GM23248 (cell line): Measurements from ENCODE around the gene NHERF1. TPM values are rescaled to one million over a fixed set of nuclear protein-coding genes. Genes with fewer than 3 reads are reported as not detected.

Source experiments
- DNase-seq: peaks from one replicate; pipeline ENCODE4 v3.0.0-alpha.2; 2015
- H2AFZ ChIP-seq: fragments of 200-600 bp; sonication (generic); 2 replicates; pipeline ENCODE4 v1.6.1; 2016; ENCODE audit warnings: antibody characterized with exemption
- H3F3A ChIP-seq: fragments of 200-600 bp; sonication (generic); 2 replicates; pipeline ENCODE4 v1.6.1; 2016; ENCODE audit warnings: mild to moderate bottlenecking, antibody characterized with exemption, mixed run types; ENCODE audit not compliant: insufficient read depth
- H3K27ac ChIP-seq: fragments of 200-600 bp; sonication (generic); 2 replicates; pipeline ENCODE4 v1.5.1; 2016; ENCODE audit warnings: mild to moderate bottlenecking
- H3K27me3 ChIP-seq: fragments of 200-600 bp; sonication (generic); replicated peaks from 2 replicates; pipeline ENCODE4 v1.6.1; 2016; ENCODE audit warnings: mild to moderate bottlenecking; ENCODE audit not compliant: insufficient read depth
- H3K36me3 ChIP-seq: fragments of 200-600 bp; sonication (generic); 2 replicates; pipeline ENCODE4 v1.6.1; 2016; ENCODE audit warnings: low read depth, mild to moderate bottlenecking
- H3K4me1 ChIP-seq: fragments of 200-600 bp; sonication (generic); 2 replicates; pipeline ENCODE4 v1.6.1; 2016; ENCODE audit warnings: mild to moderate bottlenecking; ENCODE audit not compliant: insufficient read depth
- H3K4me2 ChIP-seq: fragments of 200-600 bp; sonication (generic); one replicate; pipeline ENCODE4 v1.6.1; 2016; ENCODE audit warnings: mild to moderate bottlenecking; ENCODE audit not compliant: unreplicated experiment
- H3K4me3 ChIP-seq: fragments of 200-600 bp; sonication (generic); 2 replicates; pipeline ENCODE4 v1.5.1; 2016; ENCODE audit warnings: mild to moderate bottlenecking
- H3K79me2 ChIP-seq: fragments of 200-600 bp; sonication (generic); 2 replicates; pipeline ENCODE4 v1.6.1; 2016; ENCODE audit warnings: mild to moderate bottlenecking; ENCODE audit not compliant: insufficient read depth
- H3K9ac ChIP-seq: fragments of 200-600 bp; sonication (generic); 2 replicates; pipeline ENCODE4 v1.6.1; 2016; ENCODE audit warnings: mild to moderate bottlenecking
- H3K9me2 ChIP-seq: fragments of 200-600 bp; sonication (generic); 2 replicates; pipeline ENCODE4 v1.6.1; 2016; ENCODE audit warnings: mixed run types, mild to moderate bottlenecking, moderate library complexity; ENCODE audit not compliant: insufficient read depth
- H3K9me3 ChIP-seq: fragments of 200-600 bp; sonication (generic); one replicate; pipeline ENCODE4 v1.6.1; 2017; ENCODE audit warnings: low read depth
- H4K20me1 ChIP-seq: fragments of 200-600 bp; sonication (generic); 2 replicates; pipeline ENCODE4 v1.6.0; 2016; ENCODE audit not compliant: insufficient read depth
- EZH2 ChIP-seq: fragments of 200-600 bp; sonication (generic); IDR thresholded peaks from 2 replicates; pipeline ENCODE4 v1.6.1; 2018; ENCODE audit warnings: antibody characterized with exemption, mild to moderate bottlenecking; ENCODE audit not compliant: insufficient read depth, poor library complexity, severe bottlenecking
- EZH2phosphoT487 ChIP-seq: fragments of 200-600 bp; sonication (generic); IDR thresholded peaks from 2 replicates; pipeline ENCODE4 v1.6.1; 2018; ENCODE audit warnings: antibody characterized with exemption, moderate library complexity, mild to moderate bottlenecking, low read depth; ENCODE audit not compliant: insufficient read depth
- WGBS, 2 experiments: methylation state at CpG; one replicate each; pipeline ENCODE4 v1.1.6; 2015 to 2017; ENCODE audit warnings: low lambda C conversion rate in 2 of 2, low coverage in 1 of 2; ENCODE audit errors: missing lambda C conversion rate in 2 of 2; 5-methylcytosine and 5-hydroxymethylcytosine counted together
- in situ Hi-C: fragments of 300-500 bp; cut with MboI; formaldehyde crosslinking; loops from 2 replicates; pipeline ENCODE4 v1.15.0; 2020
- microRNA-seq: library from miRNA; unstranded; fragments of <30 nt; microRNA quantifications from one replicate; pipeline ENCODE4, GENCODE V29; 2016; ENCODE audit warnings: borderline number of aligned reads
- polyA plus RNA-seq: library from polyadenylated mRNA; unstranded; fragments of >200 nt; fragmentation: Nextera tagmentation; extraction: Ambion mirVana; gene quantifications from 2 replicates; pipeline ENCODE4 v1.2.1, GENCODE V29; 2016
- total RNA-seq: library from RNA; depleted of rRNA; stranded (reverse); fragments of >200 nt; shearing (Covaris generic); gene quantifications from 2 replicates; pipeline ENCODE4 v1.2.3, GENCODE V29; 2014; rRNA removed

The NHERF1 gene
- total and polyA plus RNA-seq, 2 experiments from 2014 or later, result 8.0 to 9.1 TPM

- H3K9me2 ChIP-seq, result no peaks in the 10 kb centered on the region
- no peak overlapping the region for H2AFZ ChIP-seq
- TF ChIP-seq EZH2phosphoT487 (no peak), EZH2 (no peak)
- in situ Hi-C loops, result no loop called here
- H3K4me1 ChIP-seq, result no peaks in the 10 kb centered on the region
- H4K20me1 ChIP-seq, result no peaks in the 10 kb centered on the region
- H3K9me3 ChIP-seq, result no peaks in the 10 kb centered on the region
- WGBS, 2 experiments, result 92 to 96% methylated on average over 14 of the region's 16 CpGs
- no peaks in the 10 kb centered on the region for H3K27me3 ChIP-seq
- H3K4me2 ChIP-seq, result no peak overlapping the region
- no peak overlapping the region for H3K27ac ChIP-seq
- no peaks in the 10 kb centered on the region for H3K79me2 ChIP-seq
- no peak for DNase-seq
- H3K9ac ChIP-seq, result no peak overlapping the region
- H3K36me3 ChIP-seq, result no peaks in the 10 kb centered on the region
- no peaks in the 10 kb centered on the region for H3F3A ChIP-seq
- H3K4me3 ChIP-seq, result no peak overlapping the region
Observed at GRCh38 chr17:74818291-74818938, 70.0 kb downstream of the NHERF1 start.

Small RNAs within 50 kb of the gene (microRNA-seq; reads per million reads assigned to microRNA genes)
- gene MIR3615, result 112 reads per million, percentile 50 among the genes with 10 or more reads in this experiment

Other genes with a start within 250 kb of the NHERF1 start
- gene CD300LB, start 217.2 kb upstream of the NHERF1 start, total RNA-seq, result not detected in 2 replicates
- gene CD300LB, start 217.2 kb upstream of the NHERF1 start, polyA plus RNA-seq, result not detected in 2 replicates
- 0.76 and 1.0 TPM in 2 replicates for gene CD300C, start 202.5 kb upstream of the NHERF1 start, total RNA-seq
- gene CD300C, start 202.5 kb upstream of the NHERF1 start, polyA plus RNA-seq, result 1.4 TPM in 2 replicates
- not detected in 2 replicates for gene CD300H, start 181.1 kb upstream of the NHERF1 start, total RNA-seq
- gene CD300H, start 181.1 kb upstream of the NHERF1 start, polyA plus RNA-seq, result not detected in 2 replicates
- gene CD300LD, start 156.3 kb upstream of the NHERF1 start, total RNA-seq, result not detected in 2 replicates
- not detected in 2 replicates for gene CD300LD, start 156.3 kb upstream of the NHERF1 start, polyA plus RNA-seq
- not detected in 2 replicates for gene CD300E, start 124.9 kb upstream of the NHERF1 start, total RNA-seq
- not detected in 2 replicates for gene CD300E, start 124.9 kb upstream of the NHERF1 start, polyA plus RNA-seq
- not detected in 2 replicates for gene CD300LF, start 35.7 kb upstream of the NHERF1 start, total RNA-seq
- gene CD300LF, start 35.7 kb upstream of the NHERF1 start, polyA plus RNA-seq, result not detected in 2 replicates
- gene RAB37, start 11.4 kb upstream of the NHERF1 start, total RNA-seq, result 0.11 TPM in 1 of 2 replicates, not detected in the other
- gene RAB37, start 11.4 kb upstream of the NHERF1 start, polyA plus RNA-seq, result not detected in 2 replicates
- gene NAT9, start 27.7 kb downstream of the NHERF1 start, total RNA-seq, result 23.6 and 26.4 TPM in 2 replicates
- gene NAT9, start 27.7 kb downstream of the NHERF1 start, polyA plus RNA-seq, result 31.0 and 34.6 TPM in 2 replicates
- not detected in 2 replicates for gene GRIN2C, start 111.3 kb downstream of the NHERF1 start, total RNA-seq
- not detected in 2 replicates for gene GRIN2C, start 111.3 kb downstream of the NHERF1 start, polyA plus RNA-seq
- gene FDXR, start 124.4 kb downstream of the NHERF1 start, total RNA-seq, result 19.0 and 21.2 TPM in 2 replicates
- gene FDXR, start 124.4 kb downstream of the NHERF1 start, polyA plus RNA-seq, result 14.2 and 15.3 TPM in 2 replicates
- gene FADS6, start 145.0 kb downstream of the NHERF1 start, total RNA-seq, result not detected in 2 replicates
- gene FADS6, start 145.0 kb downstream of the NHERF1 start, polyA plus RNA-seq, result not detected in 2 replicates
- not detected in 2 replicates for gene USH1G, start 174.6 kb downstream of the NHERF1 start, total RNA-seq
- not detected in 2 replicates for gene USH1G, start 174.6 kb downstream of the NHERF1 start, polyA plus RNA-seq
- not detected in 2 replicates for gene OTOP2, start 175.6 kb downstream of the NHERF1 start, total RNA-seq
- gene OTOP2, start 175.6 kb downstream of the NHERF1 start, polyA plus RNA-seq, result not detected in 2 replicates
- not detected in 2 replicates for gene OTOP3, start 187.3 kb downstream of the NHERF1 start, total RNA-seq
- not detected in 2 replicates for gene OTOP3, start 187.3 kb downstream of the NHERF1 start, polyA plus RNA-seq
- not detected in 2 replicates for gene HID1, start 224.1 kb downstream of the NHERF1 start, total RNA-seq
- gene HID1, start 224.1 kb downstream of the NHERF1 start, polyA plus RNA-seq, result not detected in 2 replicates
- gene CDR2L, start 239.0 kb downstream of the NHERF1 start, total RNA-seq, result 23.9 and 31.4 TPM in 2 replicates
- gene CDR2L, start 239.0 kb downstream of the NHERF1 start, polyA plus RNA-seq, result 18.0 and 18.4 TPM in 2 replicates